Measurements from ENCODE around the gene PCNX4.

The PCNX4 gene

DNA sequence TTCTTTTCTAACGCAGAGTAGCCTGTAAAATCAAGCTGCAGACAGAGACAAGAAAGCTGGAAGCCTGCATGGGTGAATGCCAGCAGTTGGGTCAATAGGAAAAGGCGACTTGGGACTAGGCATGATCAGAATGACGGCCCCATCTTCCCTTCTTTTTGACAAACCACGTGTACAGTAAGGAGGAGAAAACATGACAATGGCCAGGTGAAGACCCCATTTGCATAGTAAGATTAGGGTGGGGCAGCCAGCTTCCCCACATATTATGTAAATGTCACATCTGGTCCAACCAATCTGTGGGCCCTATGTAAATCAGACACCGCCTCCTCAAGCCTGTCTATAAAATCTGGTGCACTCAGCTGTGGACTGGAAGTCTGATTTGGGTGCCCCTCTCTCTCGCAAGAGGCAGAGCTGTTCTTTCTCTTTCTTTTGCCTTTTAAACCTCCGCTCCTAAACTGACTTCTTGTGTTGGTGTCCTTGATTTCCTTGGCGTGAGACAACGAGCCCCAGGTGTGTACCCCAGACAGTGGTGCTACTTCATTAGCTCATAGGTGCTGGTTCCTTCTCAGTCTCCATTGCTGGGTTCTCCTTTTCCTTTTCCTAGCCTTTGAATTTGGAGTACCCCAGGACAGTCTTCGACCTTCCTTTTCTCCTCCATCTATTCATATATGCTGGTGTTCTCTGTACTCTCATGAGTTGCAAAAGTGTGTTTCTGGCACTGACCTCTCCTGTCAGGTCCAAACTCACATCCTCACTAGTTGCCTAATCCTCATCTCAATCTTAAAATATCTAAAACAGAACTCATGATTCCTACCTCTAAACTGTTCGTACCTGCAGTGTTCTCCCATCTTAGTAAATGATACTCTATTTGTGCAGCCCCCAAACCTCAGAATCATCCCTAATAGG lies 82.9 kb downstream of the PCNX4 start:
- DNase-seq (ENCODE audit: low read depth) = no peak

DNA sequence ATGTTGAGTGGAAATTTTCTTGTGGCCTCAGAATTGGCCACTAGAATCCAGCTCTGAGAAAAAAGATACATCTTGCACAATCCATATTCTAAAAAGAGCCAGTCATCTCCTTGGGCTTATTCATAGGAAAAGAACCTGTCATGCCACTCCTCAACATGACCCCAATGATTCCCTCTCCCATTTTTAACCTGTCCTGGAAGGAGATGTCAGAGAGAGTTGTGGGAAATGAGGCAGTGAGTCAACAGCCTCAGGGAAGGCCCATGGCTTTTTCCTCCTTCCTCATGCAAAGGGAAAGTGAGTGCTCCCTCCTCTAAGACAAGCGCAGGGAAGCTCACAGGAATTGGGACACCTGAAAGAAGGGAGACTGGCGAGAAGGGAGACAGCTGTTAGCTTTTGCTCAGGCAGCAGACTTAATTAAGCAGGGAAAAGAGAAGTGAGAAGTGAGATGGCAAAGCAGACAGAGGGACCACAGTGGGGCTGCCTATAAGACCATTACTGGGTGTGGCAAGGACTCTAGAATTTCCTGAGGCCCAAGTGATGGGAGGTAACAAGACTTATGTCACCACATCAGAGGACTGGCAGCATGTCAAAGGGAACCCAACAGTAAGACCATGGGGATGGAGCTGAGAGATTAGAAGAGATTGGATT lies 83.7 kb downstream of the PCNX4 start:
- no peak for DNase-seq (ENCODE audit: low read depth)

GRCh38 chr14:60178164-60178563 lies 86.4 kb downstream of the PCNX4 start:
- DNase-seq (ENCODE audit: low read depth) = no peak

DNA sequence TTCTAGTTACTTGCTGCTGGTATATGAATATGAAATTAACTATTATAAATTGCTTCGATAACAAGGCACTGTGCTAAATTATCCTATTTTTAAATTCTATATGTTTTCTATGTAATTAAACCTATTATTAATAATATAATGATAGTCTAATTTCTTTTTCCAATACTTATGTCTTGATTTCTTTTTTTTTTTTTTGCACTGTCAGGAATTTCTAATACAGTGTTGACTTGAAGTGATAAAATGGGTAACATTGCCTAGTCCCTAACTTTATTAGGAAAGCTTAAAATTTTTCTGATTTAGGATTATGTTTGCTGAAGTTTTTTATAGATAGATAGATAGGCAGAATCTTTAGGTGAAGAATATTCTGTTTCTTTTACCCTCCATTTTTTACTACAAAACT lies 87.1 kb downstream of the PCNX4 start:
- no peak for DNase-seq (ENCODE audit: low read depth)

GRCh38 chr14:60179431-60179869 lies 87.7 kb downstream of the PCNX4 start:
- DNase-seq (ENCODE audit: low read depth) = peak; percentile 31

GRCh38 chr14:60183138-60183537 lies 91.4 kb downstream of the PCNX4 start:
- no peak for DNase-seq (ENCODE audit: low read depth)

- DNase-seq (ENCODE audit: low read depth) = no peak
These were observed 92.0 kb downstream of the PCNX4 start for GRCh38 chr14:60183741-60184140.

DNA sequence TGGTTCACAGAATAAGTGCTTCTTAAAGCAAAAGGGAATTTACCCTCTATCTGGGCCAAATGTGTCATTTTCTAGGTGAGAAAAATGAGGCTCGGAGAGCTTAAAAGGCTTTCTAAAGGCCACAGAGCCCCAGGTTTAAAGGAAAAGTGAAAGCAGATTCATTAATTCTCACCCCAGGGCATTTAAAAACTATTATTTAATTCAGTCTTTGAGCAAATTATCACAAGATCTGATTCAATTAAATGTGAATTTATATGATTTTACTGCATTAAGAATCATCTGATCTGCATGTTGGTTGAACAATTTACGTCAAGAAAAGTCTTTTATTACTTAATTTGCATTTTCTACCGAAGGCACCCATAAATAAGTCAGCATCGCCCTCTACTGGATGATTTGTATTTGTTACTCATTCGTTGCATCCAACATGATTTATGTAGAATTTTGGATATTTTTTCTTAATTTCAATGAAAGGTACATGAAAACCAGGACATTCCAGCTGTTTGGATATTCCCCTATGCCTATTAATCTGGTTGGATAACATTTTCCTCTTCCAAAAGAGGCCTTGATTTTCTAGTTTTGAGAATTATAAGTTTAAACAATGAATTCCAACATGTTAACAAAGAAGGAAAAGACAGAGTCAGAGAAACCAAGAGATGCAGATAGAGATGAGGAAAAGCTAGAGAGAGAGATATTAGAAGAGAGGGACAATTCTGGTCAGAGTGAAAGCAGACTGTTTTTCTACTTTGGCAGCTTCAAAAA lies 92.6 kb downstream of the PCNX4 start:
- DNase-seq (ENCODE audit: low read depth) = peak; percentile 68

GRCh38 chr14:60184905-60185555 lies 93.3 kb downstream of the PCNX4 start:
- DNase-seq (ENCODE audit: low read depth) = no peak

DNA sequence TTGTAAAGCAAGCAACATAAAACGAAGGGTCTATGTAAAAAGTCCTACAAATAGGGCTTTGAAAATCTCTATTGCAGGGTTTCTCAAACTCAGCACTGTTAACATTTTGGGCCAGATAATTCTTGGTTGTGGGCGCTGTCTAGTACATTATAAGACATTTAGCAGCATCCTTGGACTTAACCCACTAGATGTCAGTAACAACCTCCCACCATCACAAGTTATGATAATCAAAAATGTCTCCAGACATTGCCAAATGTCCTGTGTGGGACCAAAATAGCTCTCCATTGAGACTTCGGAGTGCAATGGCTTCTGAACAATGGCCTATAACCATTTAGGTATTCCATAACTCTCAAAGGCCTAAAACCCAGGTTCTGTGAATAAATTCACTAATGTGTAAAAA lies 96.4 kb downstream of the PCNX4 start:
- no peak for DNase-seq (ENCODE audit: low read depth)

GRCh38 chr14:60188696-60189095 lies 97.0 kb downstream of the PCNX4 start:
- no peak for DNase-seq (ENCODE audit: low read depth)

DNA sequence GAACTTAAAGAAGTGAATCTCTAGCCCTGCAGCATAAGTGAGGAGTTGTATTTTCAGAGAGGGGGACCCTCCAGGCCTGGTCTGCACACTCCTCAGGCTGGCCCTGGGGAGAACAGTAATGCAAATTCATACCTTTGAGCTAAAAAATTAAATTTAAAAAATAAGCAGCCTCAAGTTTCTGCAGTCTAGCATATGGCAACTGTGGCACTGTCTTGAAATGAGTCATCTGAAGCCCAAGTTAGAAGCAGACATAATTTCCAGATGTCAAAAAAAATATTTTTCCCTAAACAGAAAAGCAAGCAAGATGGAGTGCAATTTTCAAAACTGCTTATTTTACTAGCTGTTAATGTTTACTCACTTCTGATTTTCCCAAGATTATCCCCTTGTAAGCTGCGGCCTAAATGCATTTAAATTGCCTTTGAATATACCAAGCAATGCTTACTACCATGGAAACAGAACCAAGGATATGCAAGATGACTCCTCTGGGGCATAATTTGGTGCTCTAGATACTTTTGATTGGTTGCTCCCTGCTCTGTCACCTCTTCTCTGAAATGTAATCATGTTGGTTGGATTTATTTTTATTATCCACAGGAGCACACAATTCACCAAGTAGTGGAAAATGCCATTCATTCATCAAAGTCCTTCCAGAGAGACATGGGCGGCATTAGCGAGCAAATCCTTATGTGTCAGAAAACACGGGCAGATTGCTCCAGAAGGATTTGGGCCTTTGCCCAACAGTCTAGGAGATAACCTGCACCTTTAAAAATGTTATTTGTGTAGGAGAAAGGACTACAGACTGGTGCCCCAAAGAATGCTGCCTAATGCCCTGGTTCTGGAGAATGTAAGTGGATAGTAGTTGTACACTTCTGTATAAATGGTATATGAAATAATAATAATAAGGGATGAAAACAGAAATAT lies 98.5 kb downstream of the PCNX4 start:
- no peak for DNase-seq (ENCODE audit: low read depth)

DNA sequence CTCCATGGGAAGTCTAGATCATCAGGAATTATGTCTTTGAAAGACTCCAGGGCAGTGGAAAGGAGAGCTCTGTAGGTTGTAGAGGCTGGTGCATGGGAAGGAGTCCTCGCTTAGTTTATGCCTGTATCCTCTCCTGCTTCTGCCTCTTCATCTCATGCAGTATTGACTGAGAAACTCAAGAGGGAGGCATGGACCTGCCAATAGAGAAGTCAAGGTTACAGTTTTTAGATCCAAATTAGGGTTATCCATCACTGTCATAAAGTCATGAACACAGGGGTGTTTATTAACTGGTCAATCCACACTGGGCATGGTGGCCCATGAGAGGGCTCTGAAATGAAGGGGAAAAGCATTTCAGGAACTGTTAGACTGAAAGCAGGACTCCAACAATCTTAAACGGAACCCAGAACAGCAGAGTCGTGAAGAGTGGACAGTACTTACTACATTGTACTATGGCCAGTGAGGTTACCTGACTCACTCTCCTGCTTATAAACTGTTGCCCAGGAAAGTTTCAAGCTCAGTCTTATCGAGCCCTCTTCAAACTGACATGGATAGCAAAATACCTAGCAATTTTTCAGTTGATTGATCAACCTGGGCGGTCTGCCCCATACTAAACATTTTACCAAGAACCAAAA lies 103.6 kb downstream of the PCNX4 start:
- DNase-seq (ENCODE audit: low read depth) = no peak

GRCh38 chr14:60196291-60196690 lies 104.6 kb downstream of the PCNX4 start:
- DNase-seq (ENCODE audit: low read depth) = no peak

- no peak for DNase-seq (ENCODE audit: low read depth)
These were observed 106.0 kb downstream of the PCNX4 start for GRCh38 chr14:60197629-60198303.

- DNase-seq (ENCODE audit: low read depth) = no peak
These were observed 107.6 kb downstream of the PCNX4 start for GRCh38 chr14:60199321-60199720.

- no peak for DNase-seq (ENCODE audit: low read depth)
These were observed 112.5 kb downstream of the PCNX4 start for GRCh38 chr14:60204104-60204842.

DNA sequence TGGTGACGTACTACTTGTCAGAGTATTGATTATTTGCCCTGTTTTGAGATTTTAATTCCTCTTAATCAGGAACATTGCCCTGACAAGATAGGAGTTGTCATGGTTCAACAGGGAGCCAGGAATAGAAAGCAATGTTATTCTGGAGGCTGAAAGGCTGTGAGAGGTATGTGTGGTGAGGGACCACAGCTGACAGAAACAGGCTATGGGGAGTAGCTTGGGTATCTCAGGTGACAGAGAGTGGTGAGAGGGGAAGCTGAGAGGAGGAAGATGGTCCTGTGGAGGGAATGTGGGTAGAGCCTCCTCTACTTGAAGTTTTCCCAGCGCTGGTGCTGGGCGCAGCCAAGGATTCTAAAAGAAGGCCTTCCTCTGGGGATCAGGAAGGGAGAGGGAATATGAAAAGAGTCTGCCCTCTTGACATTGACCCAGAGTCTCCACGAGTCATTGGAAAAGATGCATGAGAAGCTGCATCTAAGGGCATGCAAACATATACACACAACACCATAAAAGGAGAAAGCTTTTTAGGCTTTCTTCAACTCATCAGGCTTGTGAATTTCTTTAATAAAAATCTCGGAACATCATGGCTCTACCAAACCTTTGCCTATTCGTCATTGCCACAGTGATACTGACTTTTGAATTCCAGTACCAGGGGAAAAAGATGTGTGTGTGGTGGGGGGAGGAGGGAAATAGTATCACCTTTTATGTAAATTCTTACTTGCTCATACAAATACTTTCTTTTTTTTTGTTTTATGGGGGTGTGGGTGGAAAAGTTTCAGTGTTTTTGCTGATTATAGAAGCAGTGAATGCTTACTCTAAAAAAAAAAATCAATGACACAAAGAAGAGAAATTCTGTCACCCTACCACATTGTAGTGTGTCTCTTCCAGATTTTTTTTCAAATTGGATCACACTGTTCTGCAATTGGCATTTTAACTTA lies 113.4 kb downstream of the PCNX4 start:
- DNase-seq (ENCODE audit: low read depth) = no peak
